SU-DHL-6 (cell line): Measurements from ENCODE around the gene GPR42.

ENCODE experiments used
- H2AFZ ChIP-seq: fragments of 200-600 bp; sonication (generic); 2 replicates; pipeline ENCODE4 v1.6.1; 2014; ENCODE audit warnings: low read depth, mild to moderate bottlenecking, moderate library complexity, mixed read lengths, antibody characterized with exemption, low read length; ENCODE audit not compliant: severe bottlenecking
- H3F3A ChIP-seq: fragments of 200-600 bp; shearing (Covaris generic); 2 replicates; pipeline ENCODE4 v1.6.0; 2016; ENCODE audit warnings: antibody characterized with exemption, mild to moderate bottlenecking; ENCODE audit not compliant: insufficient read depth
- H3K27ac ChIP-seq: fragments of 200-600 bp; sonication (generic); 2 replicates; pipeline ENCODE4 v1.5.1; 2016; ENCODE audit warnings: low read depth, mild to moderate bottlenecking, low read length, moderate library complexity, mixed read lengths
- H3K27me3 ChIP-seq: fragments of 200-600 bp; sonication (generic), shearing (Covaris generic); 2 replicates; pipeline ENCODE4 v1.6.0; 2014; ENCODE audit warnings: mild to moderate bottlenecking, low read length
- H3K36me3 ChIP-seq: fragments of 200-600 bp; sonication (generic); 2 replicates; pipeline ENCODE4 v1.6.1; 2014; ENCODE audit warnings: mild to moderate bottlenecking, low read length, mixed read lengths
- H3K4me2 ChIP-seq: fragments of 300-600, 200-600 bp; shearing (Covaris generic), sonication (generic); 2 replicates; pipeline ENCODE4 v1.6.0; 2014; ENCODE audit warnings: low read length, low read depth, mild to moderate bottlenecking; ENCODE audit not compliant: poor library complexity, severe bottlenecking
- H3K4me3 ChIP-seq: fragments of 200-600 bp; sonication (generic); 2 replicates; pipeline ENCODE4 v1.5.1; 2014; ENCODE audit warnings: antibody characterized with exemption, low read length, mild to moderate bottlenecking, mixed read lengths; ENCODE audit not compliant: insufficient read depth, poor library complexity, severe bottlenecking
- H3K79me2 ChIP-seq: fragments of 200-600 bp; sonication (generic); 2 replicates; pipeline ENCODE4 v1.6.1; 2014; ENCODE audit warnings: mild to moderate bottlenecking, low read length, moderate library complexity; ENCODE audit not compliant: insufficient read depth
- H3K9ac ChIP-seq: fragments of 200-600 bp; sonication (generic); 2 replicates; pipeline ENCODE4 v1.7.0; 2014; ENCODE audit warnings: mild to moderate bottlenecking, low read length
- H3K9me2 ChIP-seq: fragments of 200-600 bp; sonication (generic); replicated peaks from 2 replicates; pipeline ENCODE4 v1.6.1; 2014; ENCODE audit warnings: low read length; ENCODE audit not compliant: insufficient read depth
- H3K9me3 ChIP-seq: fragments of 200-600 bp; sonication (generic); 2 replicates; pipeline ENCODE4 v1.6.1; 2014; ENCODE audit warnings: low read length, mixed read lengths; ENCODE audit not compliant: insufficient read depth
- H4K20me1 ChIP-seq: fragments of 200-600 bp; sonication (generic); 2 replicates; pipeline ENCODE4 v1.6.1; 2014; ENCODE audit warnings: low read depth, mild to moderate bottlenecking, antibody characterized with exemption, low read length, moderate library complexity, mixed read lengths
- CTCF ChIP-seq: fragments of 200-600 bp; sonication (generic); IDR thresholded peaks from one replicate; pipeline ENCODE4 v1.5.1; 2017; ENCODE audit warnings: antibody characterized with exemption, mild to moderate bottlenecking, low read length, moderate library complexity; ENCODE audit not compliant: insufficient read depth, poor library complexity, severe bottlenecking
- EZH2phosphoT487 ChIP-seq: fragments of 200-600 bp; sonication (generic), shearing (Covaris generic); conservative IDR thresholded peaks from 2 replicates; pipeline ENCODE4 v1.6.1; 2018; ENCODE audit warnings: mild to moderate bottlenecking, antibody characterized with exemption, low read length, moderate library complexity, mixed read lengths

GPR42 gene

GRCh38 chr19:35414442-35414841, 43.6 kb downstream of the GPR42 start:
- Histone ChIP-seq H3K9me3 (no peaks in the 10 kb centered on the region), H4K20me1 (no peaks in the 10 kb centered on the region), H3K4me2 (no peak overlapping the region), H3K9ac (no peak overlapping the region), H3K27ac (no peak overlapping the region), H3K27me3 (no peaks in the 10 kb centered on the region), H2AFZ (no peak overlapping the region), H3K36me3 (no peaks in the 10 kb centered on the region), H3F3A (no peaks in the 10 kb centered on the region), H3K4me3 (no peak overlapping the region), H3K9me2 (no peaks in the 10 kb centered on the region), H3K79me2 (no peaks in the 10 kb centered on the region)
- TF ChIP-seq EZH2phosphoT487 (no peak), CTCF (no peak)

GRCh38 chr19:35416331-35416730, 45.5 kb downstream of the GPR42 start:
- Histone ChIP-seq H2AFZ (no peak overlapping the region), H3K79me2 (no peaks in the 10 kb centered on the region), H3K4me2 (no peak overlapping the region), H4K20me1 (no peaks in the 10 kb centered on the region), H3K36me3 (no peaks in the 10 kb centered on the region), H3K9ac (no peak overlapping the region), H3K9me2 (no peaks in the 10 kb centered on the region), H3K27me3 (no peaks in the 10 kb centered on the region), H3K9me3 (no peaks in the 10 kb centered on the region), H3F3A (no peaks in the 10 kb centered on the region), H3K4me3 (no peak overlapping the region), H3K27ac (no peak overlapping the region)
- no peak for TF ChIP-seq CTCF
- no peak for TF ChIP-seq EZH2phosphoT487

- H2AFZ ChIP-seq = no peak overlapping the region
- H4K20me1 ChIP-seq = no peaks in the 10 kb centered on the region
- H3K27me3 ChIP-seq = no peaks in the 10 kb centered on the region
- no peak for TF ChIP-seq CTCF
- TF ChIP-seq EZH2phosphoT487 = no peak
- no peaks in the 10 kb centered on the region for H3K79me2 ChIP-seq
- H3F3A ChIP-seq = no peaks in the 10 kb centered on the region
- no peak overlapping the region for H3K4me3 ChIP-seq
- H3K27ac ChIP-seq = no peak overlapping the region
- H3K9me3 ChIP-seq = no peaks in the 10 kb centered on the region
- no peaks in the 10 kb centered on the region for H3K9me2 ChIP-seq
- no peak overlapping the region for H3K9ac ChIP-seq
- H3K4me2 ChIP-seq = no peak overlapping the region
- H3K36me3 ChIP-seq = no peaks in the 10 kb centered on the region
These were observed 46.4 kb downstream of the GPR42 start for GRCh38 chr19:35417278-35417677.
